GM18858 (cell line): Measurements from ENCODE around the gene EOLA1.
A peak's percentile ranks its signal among the peaks of the same experiment; 100 is the strongest.
"Not testable (repeated sequence)": the region's sequence is repeated elsewhere in the genome, so short reads cannot be mapped to it uniquely, and the experiment has no call there.

ENCODE experiments used
- ATAC-seq: cut with Tn5 transposase; IDR thresholded peaks from one replicate; pipeline ENCODE4 v1.9.1; 2021; ENCODE audit not compliant: unreplicated experiment

Gene EOLA1

GRCh38 chrX:149513825-149514428 is 26.9 kb upstream of the EOLA1 start:
- no peak for ATAC-seq

GRCh38 chrX:149515954-149516602 is 24.7 kb upstream of the EOLA1 start:
- no peak for ATAC-seq

- ATAC-seq, result no peak
These were observed 24.2 kb upstream of the EOLA1 start for GRCh38 chrX:149516604-149517003.

- ATAC-seq, result no peak
These were observed 23.5 kb upstream of the EOLA1 start for GRCh38 chrX:149517308-149517707.

- ATAC-seq, result no peak
These were observed 22.6 kb upstream of the EOLA1 start for GRCh38 chrX:149518236-149518635.

GRCh38 chrX:149520636-149521277 is 20.1 kb upstream of the EOLA1 start:
- not testable (repeated sequence) for ATAC-seq

- ATAC-seq, result no peak
These were observed 19.4 kb upstream of the EOLA1 start for GRCh38 chrX:149521438-149521837.

GRCh38 chrX:149522916-149523315 is 17.9 kb upstream of the EOLA1 start:
- ATAC-seq, result no peak

- peak; percentile 96 for ATAC-seq
These were observed 15.4 kb upstream of the EOLA1 start for GRCh38 chrX:149525389-149525788.

- ATAC-seq, result peak; percentile 24
These were observed 14.9 kb upstream of the EOLA1 start for GRCh38 chrX:149525903-149526302.

- ATAC-seq, result not testable (repeated sequence)
These were observed 14.3 kb upstream of the EOLA1 start for GRCh38 chrX:149526318-149527033.

- ATAC-seq, result peak; percentile 25
These were observed 13.1 kb upstream of the EOLA1 start for GRCh38 chrX:149527705-149528104.

GRCh38 chrX:149528381-149528780 is 12.4 kb upstream of the EOLA1 start:
- ATAC-seq, result no peak

- peak; percentile 73 for ATAC-seq
These were observed 9.2 kb upstream of the EOLA1 start for GRCh38 chrX:149531599-149531998.

GRCh38 chrX:149532868-149533267 is 7.9 kb upstream of the EOLA1 start:
- not testable (repeated sequence) for ATAC-seq

- not testable (repeated sequence) for ATAC-seq
These were observed 6.8 kb upstream of the EOLA1 start for GRCh38 chrX:149533999-149534398.

GRCh38 chrX:149534926-149535602 is 5.7 kb upstream of the EOLA1 start:
- not testable (repeated sequence) for ATAC-seq

- not testable (repeated sequence) for ATAC-seq
These were observed 3.3 kb upstream of the EOLA1 start for GRCh38 chrX:149537474-149537873.

GRCh38 chrX:149539283-149540130 is 1.3 kb upstream of the EOLA1 start:
- peak; percentile 23 for ATAC-seq

GRCh38 chrX:149540131-149540620 is 636 bp upstream of the EOLA1 start:
- ATAC-seq, result no peak
